BLaER1 treated with 17β-estradiol and CSF1 and Interleukin-3, amounts not matched to agents 10 nM and 100 nM (cell line): ENCODE data around the gene MTUS2.

Source experiments
- H3K27ac ChIP-seq, 11 experiments: shearing (Covaris generic); formaldehyde crosslinking; 2 replicates each; pipeline ENCODE4 v1.8.1; 2022
- H3K27me3 ChIP-seq, 11 experiments: shearing (Covaris generic); formaldehyde crosslinking; 2 replicates each; pipeline ENCODE4 v1.8.1; 2022
- H3K36me3 ChIP-seq, 11 experiments: shearing (Covaris generic); formaldehyde crosslinking; 2 replicates each; pipeline ENCODE4 v1.8.1; 2022
- H3K4me1 ChIP-seq, 10 experiments: shearing (Covaris generic); formaldehyde crosslinking; 2 replicates each; pipeline ENCODE4 v1.8.1; 2022
- H3K4me2 ChIP-seq, 11 experiments: shearing (Covaris generic); formaldehyde crosslinking; 2 replicates each; pipeline ENCODE4 v1.8.1; 2022
- H3K4me3 ChIP-seq, 10 experiments: shearing (Covaris generic); formaldehyde crosslinking; 2 replicates each; pipeline ENCODE4 v1.8.1; 2022
- H3K9ac ChIP-seq, 11 experiments: shearing (Covaris generic); formaldehyde crosslinking; 2 replicates each; pipeline ENCODE4 v1.8.1; 2022
- H3K9me3 ChIP-seq, 11 experiments: shearing (Covaris generic); formaldehyde crosslinking; replicated peaks in 1 of 11; 2 replicates each; pipeline ENCODE4 v1.8.1; 2022
- H4K20me1 ChIP-seq, 11 experiments: shearing (Covaris generic); formaldehyde crosslinking; 2 replicates each; pipeline ENCODE4 v1.8.1; 2022
- Cebpa-rat ChIP-seq, 11 experiments: shearing (Covaris generic); IDR thresholded peaks; 2 replicates each; pipeline ENCODE4 v1.8.1; 2022

The MTUS2 gene

GRCh38 chr13:29513002-29513980, 693.2 kb downstream of the MTUS2 start:
- Histone ChIP-seq H3K9ac (no peak overlapping the region), H3K27ac (no peak overlapping the region), H3K9me3 (no peaks in the 10 kb centered on the region), H3K4me3 (no peak overlapping the region), H4K20me1 (peaks cover 0 to 100% (median 46%) of the 10 kb centered on the region in 11 experiments; a peak in 19 of 22 replicates), H3K4me1 (peaks cover 11 to 31% (median 17%) of the 10 kb centered on the region in 10 experiments; a peak in 19 of 20 replicates), H3K4me2 (peak overlapping the region in 3 of 11 experiments; percentile 3 to 51 (median 23); a peak in 2 of 22 replicates), H3K27me3 (no peaks in the 10 kb centered on the region), H3K36me3 (peaks cover 78 to 89% (median 83%) of the 10 kb centered on the region in 11 experiments)
- no peak for TF ChIP-seq Cebpa-rat (IDR thresholded peaks at IDR 0.05)

GRCh38 chr13:29513981-29514719, 694.0 kb downstream of the MTUS2 start:
- Histone ChIP-seq H3K9me3 (no peaks in the 10 kb centered on the region), H3K4me1 (peaks cover 2 to 26% (median 9%) of the 10 kb centered on the region in 10 experiments; a peak in 19 of 20 replicates), H3K27me3 (no peaks in the 10 kb centered on the region), H3K9ac (no peak overlapping the region), H4K20me1 (peaks cover 0 to 100% (median 37%) of the 10 kb centered on the region in 11 experiments; a peak in 19 of 22 replicates), H3K36me3 (peaks cover 87 to 98% (median 92%) of the 10 kb centered on the region in 11 experiments), H3K27ac (no peak overlapping the region), H3K4me2 (peak overlapping the region in 2 of 11 experiments; percentile 23 to 51; a peak in 1 of 22 replicates), H3K4me3 (no peak overlapping the region)
- TF ChIP-seq Cebpa-rat (IDR thresholded peaks at IDR 0.05) = no peak

- peaks cover 0 to 99% (median 34%) of the 10 kb centered on the region in 11 experiments; a peak in 17 of 22 replicates for H4K20me1 ChIP-seq
- no peak for TF ChIP-seq Cebpa-rat (IDR thresholded peaks at IDR 0.05)
- H3K4me2 ChIP-seq = no peak overlapping the region
- H3K36me3 ChIP-seq = peaks cover 93 to 100% (median 98%) of the 10 kb centered on the region in 11 experiments
- H3K4me3 ChIP-seq = no peak overlapping the region
- H3K27ac ChIP-seq = no peak overlapping the region
- no peaks in the 10 kb centered on the region for H3K27me3 ChIP-seq
- peak overlapping the region in 1 of 11 experiments; percentile 7; a peak in 1 of 22 replicates for H3K9ac ChIP-seq
- peaks cover 0 to 22% (median 8%) of the 10 kb centered on the region in 10 experiments; a peak in 10 of 20 replicates for H3K4me1 ChIP-seq
- no peaks in the 10 kb centered on the region for H3K9me3 ChIP-seq
Measured at GRCh38 chr13:29514720-29515310, 694.7 kb downstream of the MTUS2 start.

GRCh38 chr13:29515372-29515771, 695.2 kb downstream of the MTUS2 start:
- Histone ChIP-seq H3K4me3 (no peak overlapping the region), H3K36me3 (peaks cover 98 to 100% (median 100%) of the 10 kb centered on the region in 11 experiments), H3K4me1 (peaks cover 0 to 22% (median 6%) of the 10 kb centered on the region in 10 experiments; a peak in 9 of 20 replicates), H3K4me2 (no peak overlapping the region), H3K9ac (peak overlapping the region in 1 of 11 experiments; percentile 7; a peak in 1 of 22 replicates), H3K27me3 (no peaks in the 10 kb centered on the region), H3K27ac (no peak overlapping the region), H3K9me3 (no peaks in the 10 kb centered on the region), H4K20me1 (peaks cover 0 to 99% (median 31%) of the 10 kb centered on the region in 11 experiments; a peak in 17 of 22 replicates)
- no peak for TF ChIP-seq Cebpa-rat (IDR thresholded peaks at IDR 0.05)

GRCh38 chr13:29516012-29516411, 695.9 kb downstream of the MTUS2 start:
- Histone ChIP-seq H3K27me3 (no peaks in the 10 kb centered on the region), H3K4me2 (no peak overlapping the region), H3K4me3 (no peak overlapping the region), H3K27ac (no peak overlapping the region), H3K9me3 (no peaks in the 10 kb centered on the region), H3K9ac (no peak overlapping the region), H3K4me1 (peaks cover 0 to 22% (median 6%) of the 10 kb centered on the region in 10 experiments; a peak in 9 of 20 replicates), H4K20me1 (peaks cover 0 to 99% (median 27%) of the 10 kb centered on the region in 11 experiments; a peak in 16 of 22 replicates), H3K36me3 (peaks cover 98 to 100% (median 100%) of the 10 kb centered on the region in 11 experiments)
- no peak for TF ChIP-seq Cebpa-rat (IDR thresholded peaks at IDR 0.05)

- H3K4me3 ChIP-seq = no peak overlapping the region
- H3K4me1 ChIP-seq = peaks cover 0 to 22% (median 3%) of the 10 kb centered on the region in 10 experiments; a peak in 9 of 20 replicates
- H3K27ac ChIP-seq = no peak overlapping the region
- H3K4me2 ChIP-seq = no peak overlapping the region
- no peak for TF ChIP-seq Cebpa-rat (IDR thresholded peaks at IDR 0.05)
- H3K27me3 ChIP-seq = no peaks in the 10 kb centered on the region
- peaks cover 99 to 100% (median 100%) of the 10 kb centered on the region in 11 experiments for H3K36me3 ChIP-seq
- no peaks in the 10 kb centered on the region for H3K9me3 ChIP-seq
- no peak overlapping the region for H3K9ac ChIP-seq
- peaks cover 0 to 99% (median 26%) of the 10 kb centered on the region in 11 experiments; a peak in 16 of 22 replicates for H4K20me1 ChIP-seq
Measured at GRCh38 chr13:29516880-29517279, 696.7 kb downstream of the MTUS2 start.

- H3K9ac ChIP-seq = no peak overlapping the region
- peaks cover 94 to 100% (median 100%) of the 10 kb centered on the region in 11 experiments for H3K36me3 ChIP-seq
- H3K4me2 ChIP-seq = no peak overlapping the region
- no peak for TF ChIP-seq Cebpa-rat (IDR thresholded peaks at IDR 0.05)
- no peak overlapping the region for H3K4me3 ChIP-seq
- no peaks in the 10 kb centered on the region for H3K27me3 ChIP-seq
- no peak overlapping the region for H3K27ac ChIP-seq
- no peaks in the 10 kb centered on the region for H3K9me3 ChIP-seq
- H3K4me1 ChIP-seq = peaks cover 14 to 26% (median 21%) of the 10 kb centered on the region in 10 experiments
- H4K20me1 ChIP-seq = peaks cover 0 to 91% (median 23%) of the 10 kb centered on the region in 11 experiments; a peak in 16 of 22 replicates
Measured at GRCh38 chr13:29519921-29520320, 699.8 kb downstream of the MTUS2 start.

GRCh38 chr13:29520671-29521070, 700.5 kb downstream of the MTUS2 start:
- no peak for TF ChIP-seq Cebpa-rat (IDR thresholded peaks at IDR 0.05)
- Histone ChIP-seq H3K27me3 (no peaks in the 10 kb centered on the region), H3K27ac (no peak overlapping the region), H3K4me1 (peaks cover 14 to 31% (median 28%) of the 10 kb centered on the region in 10 experiments), H3K4me2 (no peak overlapping the region), H3K9me3 (no peaks in the 10 kb centered on the region), H3K9ac (no peak overlapping the region), H4K20me1 (peaks cover 0 to 91% (median 27%) of the 10 kb centered on the region in 11 experiments; a peak in 15 of 22 replicates), H3K36me3 (peaks cover 89 to 100% (median 100%) of the 10 kb centered on the region in 11 experiments), H3K4me3 (no peak overlapping the region)
